CD4-positive, alpha-beta T cell treated with Interleukin-15 for 1 hour (primary cell): ENCODE data around the gene MAT1A.

Experiments
- DNase-seq: peaks from one replicate; pipeline ENCODE4 v3.0.0-alpha.2; 2020

The MAT1A gene

GRCh38 chr10:80281784-80282765 is 7.4 kb downstream of the MAT1A start:
- no peak for DNase-seq

GRCh38 chr10:80281292-80281691 is 8.2 kb downstream of the MAT1A start:
- no peak for DNase-seq

GRCh38 chr10:80280071-80280800 is 9.2 kb downstream of the MAT1A start:
- DNase-seq, result no peak

GRCh38 chr10:80279146-80279545 is 10.3 kb downstream of the MAT1A start:
- DNase-seq, result no peak

- DNase-seq, result no peak
Measured at GRCh38 chr10:80278480-80278879, 11.0 kb downstream of the MAT1A start.

- DNase-seq, result no peak
Measured at GRCh38 chr10:80277567-80278250, 11.7 kb downstream of the MAT1A start.

GRCh38 chr10:80277016-80277415 is 12.4 kb downstream of the MAT1A start:
- no peak for DNase-seq

GRCh38 chr10:80276335-80276734 is 13.1 kb downstream of the MAT1A start:
- DNase-seq, result no peak

- no peak for DNase-seq
Measured at GRCh38 chr10:80275756-80276155, 13.7 kb downstream of the MAT1A start.

GRCh38 chr10:80275135-80275498 is 14.3 kb downstream of the MAT1A start:
- DNase-seq, result no peak

GRCh38 chr10:80274396-80275134 is 14.9 kb downstream of the MAT1A start:
- no peak for DNase-seq

GRCh38 chr10:80273523-80274170 is 15.8 kb downstream of the MAT1A start:
- DNase-seq, result no peak

GRCh38 chr10:80272793-80273522 is 16.5 kb downstream of the MAT1A start:
- no peak for DNase-seq

GRCh38 chr10:80271416-80271815 is 18.0 kb downstream of the MAT1A start:
- DNase-seq, result no peak

- no peak for DNase-seq
Measured at GRCh38 chr10:80270887-80271286, 18.6 kb downstream of the MAT1A start.

- no peak for DNase-seq
Measured at GRCh38 chr10:80268938-80269588, 20.4 kb downstream of the MAT1A start.

- no peak for DNase-seq
Measured at GRCh38 chr10:80268266-80268665, 21.2 kb downstream of the MAT1A start.

- no peak for DNase-seq
Measured at GRCh38 chr10:80266513-80266863, 23.0 kb downstream of the MAT1A start.

GRCh38 chr10:80265740-80266512 is 23.5 kb downstream of the MAT1A start:
- DNase-seq, result no peak
